Stimulated activated CD8-positive, alpha-beta memory T cell treated with anti-CD3 and anti-CD28 coated beads, Interleukin-15, amount 100 ng/mL, for 4 hours (primary cell): Measurements from ENCODE around the gene ITGB3.

ENCODE experiments used
- DNase-seq, 2 donors: peaks; one replicate each; pipeline ENCODE4 v3.0.0-alpha.2; 2020; ENCODE audit warnings: low read depth in 2 of 2

The ITGB3 gene

DNA sequence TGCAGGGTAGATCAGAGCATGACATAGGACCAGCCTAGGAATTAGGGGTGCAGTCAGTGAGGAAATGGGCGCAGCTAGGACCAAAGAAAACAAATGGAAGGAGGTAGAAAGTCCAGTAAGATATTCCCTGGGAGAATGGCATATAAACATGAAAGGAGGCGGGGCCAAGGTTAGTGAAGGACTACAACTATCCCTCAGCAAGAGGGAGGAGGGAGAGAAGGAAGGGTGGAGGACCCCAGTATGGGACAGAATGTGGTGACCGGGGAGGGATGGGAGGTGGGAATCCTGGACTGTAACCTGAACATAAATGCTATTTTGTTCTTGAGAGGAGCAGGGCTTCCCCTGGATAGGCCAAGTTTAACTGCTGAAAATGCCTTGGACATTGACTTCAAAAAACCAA lies 22.8 kb downstream of the ITGB3 start:
- no peak for DNase-seq

- DNase-seq = no peak
Measured at GRCh38 chr17:47276868-47277267, 23.2 kb downstream of the ITGB3 start.

DNA sequence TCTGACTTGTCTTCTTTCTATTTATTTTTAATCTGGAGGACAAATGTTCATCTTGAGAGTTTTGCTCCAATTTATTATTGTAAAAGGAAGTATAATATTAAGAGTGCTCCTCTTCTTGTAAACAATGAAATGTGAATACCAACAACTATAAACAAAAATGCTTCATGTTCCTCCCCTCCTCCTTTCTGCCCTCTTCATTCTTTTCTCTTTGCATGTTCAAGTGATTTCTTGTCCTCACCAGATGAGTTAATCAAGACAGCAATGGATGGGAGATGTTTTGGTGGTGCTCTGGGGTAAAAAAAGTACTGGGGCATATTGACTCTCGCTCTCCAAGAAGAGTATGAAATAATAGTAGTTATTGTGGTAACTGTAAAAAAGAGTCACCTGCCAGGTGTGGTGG lies 24.3 kb downstream of the ITGB3 start:
- DNase-seq = no peak

DNA sequence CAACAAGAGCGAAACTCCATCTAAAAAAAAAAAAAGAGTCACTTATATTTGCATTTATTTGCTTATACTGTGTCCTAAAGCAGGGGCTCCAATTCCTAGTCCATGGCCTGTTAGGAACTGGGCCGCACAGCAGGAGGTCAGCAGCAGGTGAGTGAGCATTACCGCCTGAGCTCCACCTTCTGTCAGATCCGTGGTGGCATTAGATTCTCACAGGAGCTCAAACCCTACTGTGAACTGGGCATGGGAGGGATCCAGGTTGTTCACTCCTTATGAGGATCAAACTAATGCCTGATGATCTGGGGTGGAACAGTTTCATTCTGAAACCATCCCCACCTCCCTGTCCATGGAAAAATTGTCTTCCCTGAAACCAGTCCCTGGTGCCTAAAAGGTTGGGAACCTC lies 24.9 kb downstream of the ITGB3 start:
- no peak for DNase-seq

- no peak for DNase-seq
Measured at GRCh38 chr17:47279062-47279801, 25.6 kb downstream of the ITGB3 start.

GRCh38 chr17:47280072-47280811 lies 26.6 kb downstream of the ITGB3 start:
- no peak for DNase-seq

GRCh38 chr17:47281216-47281615 lies 27.6 kb downstream of the ITGB3 start:
- no peak for DNase-seq

- no peak for DNase-seq
Measured at GRCh38 chr17:47285003-47285402, 31.4 kb downstream of the ITGB3 start.

GRCh38 chr17:47286198-47286914 lies 32.7 kb downstream of the ITGB3 start:
- DNase-seq = no peak

DNA sequence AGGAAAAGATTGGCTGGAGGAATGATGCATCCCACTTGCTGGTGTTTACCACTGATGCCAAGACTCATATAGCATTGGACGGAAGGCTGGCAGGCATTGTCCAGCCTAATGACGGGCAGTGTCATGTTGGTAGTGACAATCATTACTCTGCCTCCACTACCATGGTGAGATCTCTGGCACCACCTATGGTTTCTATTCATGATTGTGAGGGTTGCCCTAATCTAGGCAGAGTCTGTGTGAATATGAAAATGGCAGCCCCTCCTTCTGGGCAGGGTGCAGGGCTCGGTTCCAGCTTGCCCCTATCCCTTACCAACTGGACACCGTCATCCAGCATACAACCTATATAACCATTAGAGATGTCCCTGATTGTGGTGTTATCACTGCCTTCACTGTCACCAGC lies 33.4 kb downstream of the ITGB3 start:
- no peak for DNase-seq

DNA sequence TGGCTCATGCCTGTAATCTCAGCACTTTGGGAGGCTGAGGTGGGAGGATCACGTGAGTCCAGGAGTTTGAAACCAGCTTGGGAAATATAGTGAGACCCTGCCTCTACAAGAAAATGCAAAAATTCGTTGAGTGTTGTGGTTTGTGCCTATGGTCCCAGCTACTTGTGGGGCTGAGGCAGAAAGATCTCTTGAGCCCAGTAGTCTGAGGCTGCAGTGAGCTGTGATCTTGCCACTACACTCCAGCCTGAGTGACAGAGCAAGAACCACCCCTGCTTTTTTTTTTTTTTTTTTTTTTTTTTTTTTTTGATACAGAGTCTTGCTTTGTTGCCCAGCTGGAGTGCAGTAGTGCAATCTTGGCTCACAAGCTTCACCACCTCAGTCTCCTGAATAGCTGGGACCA lies 34.0 kb downstream of the ITGB3 start:
- DNase-seq = no peak

- DNase-seq = no peak
Measured at GRCh38 chr17:47288531-47289116, 35.0 kb downstream of the ITGB3 start.

GRCh38 chr17:47289302-47289701 lies 35.7 kb downstream of the ITGB3 start:
- DNase-seq = no peak

DNA sequence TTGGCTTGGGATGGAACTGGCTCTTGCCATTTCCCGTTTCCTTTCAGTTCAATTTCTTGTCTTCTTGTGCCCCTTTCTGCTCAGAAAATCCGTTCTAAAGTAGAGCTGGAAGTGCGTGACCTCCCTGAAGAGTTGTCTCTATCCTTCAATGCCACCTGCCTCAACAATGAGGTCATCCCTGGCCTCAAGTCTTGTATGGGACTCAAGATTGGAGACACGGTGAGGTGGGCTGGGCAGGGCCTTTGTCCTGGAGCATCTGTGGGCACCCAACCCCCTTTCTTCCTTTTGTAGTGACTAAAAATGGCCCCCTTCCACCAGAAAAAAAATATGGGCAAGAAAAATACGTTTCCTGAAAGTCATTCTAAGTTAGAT lies 37.2 kb downstream of the ITGB3 start:
- no peak for DNase-seq

GRCh38 chr17:47291242-47291873 lies 37.7 kb downstream of the ITGB3 start:
- no peak for DNase-seq

DNA sequence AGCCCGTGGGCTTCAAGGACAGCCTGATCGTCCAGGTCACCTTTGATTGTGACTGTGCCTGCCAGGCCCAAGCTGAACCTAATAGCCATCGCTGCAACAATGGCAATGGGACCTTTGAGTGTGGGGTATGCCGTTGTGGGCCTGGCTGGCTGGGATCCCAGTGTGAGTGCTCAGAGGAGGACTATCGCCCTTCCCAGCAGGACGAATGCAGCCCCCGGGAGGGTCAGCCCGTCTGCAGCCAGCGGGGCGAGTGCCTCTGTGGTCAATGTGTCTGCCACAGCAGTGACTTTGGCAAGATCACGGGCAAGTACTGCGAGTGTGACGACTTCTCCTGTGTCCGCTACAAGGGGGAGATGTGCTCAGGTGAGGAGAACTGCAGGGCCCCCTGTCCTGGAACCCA lies 38.6 kb downstream of the ITGB3 start:
- DNase-seq = no peak

DNA sequence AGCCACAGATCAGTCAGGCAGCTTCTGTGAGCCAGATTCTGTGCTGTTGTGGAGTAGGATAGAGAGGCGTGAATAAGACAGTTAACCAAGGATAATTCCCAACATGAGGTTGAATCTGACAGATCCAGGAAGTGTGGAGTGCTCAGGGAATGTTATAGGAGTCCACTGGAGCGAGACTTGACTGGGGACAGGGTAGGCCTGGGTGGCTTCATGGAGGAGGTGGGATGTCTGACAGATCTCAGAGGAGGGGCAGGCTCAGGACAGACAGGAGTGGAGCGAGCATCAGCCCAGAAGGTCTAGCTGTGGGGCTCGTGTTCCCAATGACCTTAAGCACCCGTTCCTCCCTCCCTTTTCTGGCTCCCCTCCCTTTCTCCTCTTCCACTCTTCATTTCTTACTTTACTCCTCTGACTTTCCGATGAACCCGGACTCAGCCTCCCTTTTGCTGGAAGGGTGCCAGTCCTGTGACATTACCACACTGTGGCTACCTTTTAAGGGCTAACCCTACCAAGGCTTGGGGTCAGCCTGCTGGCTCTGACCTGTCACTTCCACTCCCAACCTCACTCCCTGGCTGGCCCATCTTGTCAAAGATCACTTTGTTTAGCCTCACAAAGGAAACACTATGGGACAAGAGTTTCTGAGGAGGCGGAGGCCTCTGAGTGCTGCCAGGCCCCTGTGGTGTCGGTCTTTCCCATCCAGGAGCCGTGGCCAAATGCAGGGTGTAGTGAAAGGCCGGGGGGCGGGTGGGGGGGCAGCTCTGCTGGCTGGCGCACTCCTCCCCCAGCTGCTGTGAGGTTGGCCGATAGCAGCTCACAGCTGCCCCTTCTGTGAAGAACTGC lies 41.6 kb downstream of the ITGB3 start:
- no peak for DNase-seq

DNA sequence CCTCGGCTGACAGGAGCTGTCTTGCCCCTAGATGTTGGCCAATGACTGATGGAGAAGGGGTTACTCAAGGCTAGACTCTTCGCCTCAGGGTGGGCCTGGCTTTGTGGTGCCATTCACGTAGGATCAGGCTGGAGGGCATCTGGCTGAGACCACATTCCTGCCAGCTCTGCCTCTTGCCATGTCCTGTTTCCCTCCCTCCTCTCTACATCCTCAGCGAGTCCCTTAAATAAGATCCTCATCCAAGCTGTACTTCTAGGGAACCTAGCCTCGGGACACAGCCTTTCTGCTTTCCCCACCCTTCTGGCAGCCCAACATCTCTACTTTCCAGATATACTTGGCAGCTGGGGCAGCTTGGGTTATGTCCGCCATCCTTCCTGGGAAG lies 42.2 kb downstream of the ITGB3 start:
- DNase-seq = no peak

DNA sequence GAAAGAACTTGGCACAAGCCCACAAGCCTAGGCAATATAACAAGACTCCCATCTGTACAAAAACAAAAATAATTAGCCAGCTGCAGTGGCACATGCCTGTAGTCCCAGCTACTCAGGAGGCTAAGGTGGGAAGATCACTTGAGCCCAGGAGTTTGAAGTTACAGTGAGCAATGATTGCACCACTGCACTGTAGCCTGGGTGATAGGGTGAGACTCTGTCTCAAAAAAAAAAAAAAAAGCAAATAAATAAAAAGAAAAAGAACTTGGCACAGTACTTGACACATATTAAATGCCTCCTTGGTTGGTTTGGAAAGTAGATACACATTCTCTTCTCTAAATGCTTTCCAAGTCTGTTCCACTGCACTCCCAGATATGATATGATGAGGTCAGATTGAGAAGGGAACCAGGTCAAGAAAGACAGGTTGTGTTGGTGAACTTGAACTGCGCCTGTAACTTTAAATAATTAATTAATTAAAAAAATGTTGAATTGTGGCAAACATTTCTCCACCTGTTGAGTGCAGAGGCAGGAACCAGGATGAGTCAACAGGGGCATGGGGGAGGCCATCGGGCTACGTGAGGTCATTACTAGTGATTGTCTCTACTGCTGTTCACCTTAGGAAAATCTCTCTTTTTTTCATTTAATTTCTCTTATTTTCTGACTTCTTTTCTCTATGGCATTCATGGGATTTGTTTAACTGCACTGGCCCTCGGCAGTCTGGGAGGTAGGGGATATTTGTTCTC lies 44.2 kb downstream of the ITGB3 start:
- DNase-seq = no peak

DNA sequence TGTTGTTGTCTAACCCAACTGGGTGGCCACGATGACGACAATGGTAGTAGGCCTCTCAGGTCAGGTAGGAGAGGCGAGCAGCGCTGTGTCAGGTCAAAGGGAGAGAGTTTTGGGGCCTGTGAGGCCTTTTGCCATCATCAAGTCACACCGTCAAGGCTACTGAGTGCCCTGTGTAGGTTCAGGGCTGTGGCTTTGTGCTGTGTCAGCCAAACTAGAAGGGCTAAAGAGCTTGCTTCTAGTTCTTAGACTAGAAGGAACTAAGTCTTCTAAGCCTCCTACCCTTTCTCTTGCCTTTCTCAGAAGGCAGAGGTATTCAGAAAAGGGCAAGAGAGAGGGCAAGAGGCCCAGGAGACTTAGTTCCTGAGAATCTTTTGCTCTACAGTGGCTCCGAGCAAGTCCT lies 45.1 kb downstream of the ITGB3 start:
- DNase-seq = no peak
